Astrocyte of the cerebellum (primary cell): ENCODE measurements around the gene LMBRD2.

Experiments used
- DNase-seq: peaks from one replicate; pipeline ENCODE4 v3.0.0-alpha.2; 2011; ENCODE audit warnings: low read depth
- H3K4me3 ChIP-seq: 2 replicates; pipeline ENCODE4 v1.5.1; 2011; ENCODE audit warnings: mild to moderate bottlenecking, low read depth, low read length, moderate library complexity
- CTCF ChIP-seq: IDR thresholded peaks from 2 replicates; pipeline ENCODE4 v1.5.1; 2012; ENCODE audit warnings: low read length, low read depth, moderate library complexity, mild to moderate bottlenecking; ENCODE audit errors: missing control alignments
- in situ Hi-C: cut with HindIII; loops from 2 replicates; pipeline ENCODE4 v1.10.0; 2017; ENCODE audit warnings: low sequenced_read_pairs

LMBRD2 gene

GRCh38 chr5:36181774-36182173 is 30.1 kb upstream of the LMBRD2 start:
- in situ Hi-C loops: no loop called here
- TF ChIP-seq CTCF: no peak
- no peak for DNase-seq
- no peak overlapping the region for H3K4me3 ChIP-seq

GRCh38 chr5:36180556-36181350 is 29.1 kb upstream of the LMBRD2 start:
- DNase-seq: no peak
- H3K4me3 ChIP-seq: no peak overlapping the region
- no peak for TF ChIP-seq CTCF
- in situ Hi-C loops: no loop called here

- no peak for TF ChIP-seq CTCF
- DNase-seq: no peak
- in situ Hi-C loops: no loop called here
- H3K4me3 ChIP-seq: no peak overlapping the region
Observed at GRCh38 chr5:36179950-36180349, 28.3 kb upstream of the LMBRD2 start.

GRCh38 chr5:36178524-36178890 is 26.8 kb upstream of the LMBRD2 start:
- TF ChIP-seq CTCF: no peak
- in situ Hi-C loops: no loop called here
- DNase-seq: no peak
- H3K4me3 ChIP-seq: no peak overlapping the region

- peak; percentile 61 for TF ChIP-seq CTCF
- no peak overlapping the region for H3K4me3 ChIP-seq
- in situ Hi-C loops: no loop called here
- DNase-seq: peak; percentile 36
Observed at GRCh38 chr5:36177715-36178523, 26.2 kb upstream of the LMBRD2 start.

GRCh38 chr5:36177154-36177553 is 25.5 kb upstream of the LMBRD2 start:
- in situ Hi-C loops: no loop called here
- no peak for DNase-seq
- no peak overlapping the region for H3K4me3 ChIP-seq
- no peak for TF ChIP-seq CTCF
